GM19324 (cell line): Measurements from ENCODE around the gene AXDND1.
A peak's percentile ranks its signal among the peaks of the same experiment; 100 is the strongest.

Experiments
- ATAC-seq: cut with Tn5 transposase; IDR thresholded peaks from one replicate; pipeline ENCODE4 v1.9.1; 2021; ENCODE audit warnings: mild to moderate bottlenecking, moderate library complexity; ENCODE audit not compliant: unreplicated experiment, low FRiP score

The AXDND1 gene, protein sequence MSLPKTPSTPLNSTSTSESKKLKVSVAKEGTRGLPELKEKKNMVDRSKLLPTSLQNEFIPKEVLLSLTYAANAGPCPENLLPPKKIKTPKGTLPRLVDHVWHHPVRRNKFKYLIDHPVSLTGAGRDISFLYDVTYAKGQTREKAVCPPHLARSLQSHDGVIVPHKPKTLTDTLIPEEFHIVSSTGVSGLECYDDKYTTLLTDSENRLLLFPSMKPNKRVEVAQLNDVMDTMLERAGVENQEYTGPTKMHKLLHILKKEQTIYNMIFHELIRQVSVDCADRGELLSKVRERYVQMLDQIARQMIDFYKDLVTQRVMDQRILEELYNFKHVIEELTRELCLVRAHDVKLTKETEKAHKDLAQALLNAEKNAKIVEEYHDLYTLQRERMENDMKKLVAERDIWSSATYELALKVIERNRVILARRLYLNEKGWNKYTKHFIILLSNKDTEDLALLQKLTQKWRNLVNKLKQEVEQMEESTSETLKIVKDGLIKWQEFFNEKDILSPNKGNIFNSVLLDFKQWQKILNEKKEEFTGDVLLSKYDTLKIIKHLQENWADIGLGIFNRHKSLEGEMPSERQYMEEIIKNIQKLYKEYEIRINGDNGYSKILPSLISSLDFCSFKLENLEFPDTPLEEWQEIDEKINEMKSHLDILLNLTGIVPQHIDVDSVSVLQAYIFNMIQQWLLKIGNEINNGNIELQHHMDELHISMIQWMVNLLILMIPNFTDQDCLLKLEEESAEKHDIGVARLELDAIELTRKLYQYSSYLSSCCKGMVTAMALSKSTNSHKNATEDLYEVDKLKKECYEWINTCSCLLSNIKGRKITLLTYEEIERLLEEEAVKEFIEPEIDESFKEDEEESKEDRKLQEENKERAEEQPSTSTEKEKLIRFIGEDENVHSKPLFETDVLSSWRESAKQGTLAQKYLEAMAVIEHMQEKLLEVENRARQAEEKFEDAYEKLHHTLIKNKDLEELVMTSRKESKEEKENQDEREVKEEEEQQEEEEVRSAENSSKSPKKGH

DNA sequence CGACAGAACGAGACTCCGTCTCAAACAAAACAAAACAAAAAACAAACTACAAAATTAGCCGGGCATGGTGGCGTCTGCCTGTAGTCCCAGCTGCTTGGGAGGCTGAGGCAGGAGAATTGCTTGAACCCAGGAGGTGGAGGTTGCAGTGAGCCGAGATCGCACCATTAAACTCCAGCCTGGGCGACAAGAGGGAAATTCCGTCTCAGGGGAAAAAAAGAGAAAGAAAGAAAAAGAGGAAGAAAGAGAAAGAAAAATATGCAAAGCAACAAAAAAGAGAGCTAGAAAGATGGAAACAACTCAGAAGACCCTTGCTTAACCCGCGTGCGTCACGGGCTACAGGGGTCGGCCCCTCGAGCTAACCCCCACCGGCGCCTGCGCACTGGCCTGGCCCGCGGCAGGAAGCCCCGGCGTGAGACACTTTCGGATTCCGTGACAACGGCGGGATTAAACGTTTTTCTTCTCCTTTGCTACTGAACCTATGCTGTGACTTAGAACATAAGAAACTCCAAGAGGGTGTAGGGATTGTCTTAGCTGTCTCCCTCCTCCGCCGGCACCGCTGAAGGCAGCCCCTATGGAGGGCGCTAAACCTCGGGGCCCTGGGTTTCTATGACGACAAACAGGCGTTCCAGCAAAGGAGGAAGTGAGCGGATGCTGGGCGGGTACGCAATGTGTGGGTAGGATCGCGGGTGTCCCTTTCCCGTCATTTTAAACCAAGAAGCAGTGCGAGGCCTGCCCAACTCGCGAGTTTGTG lies at the start of gene AXDND1:
TSS of gene AXDND1 (plus strand) at position 630 of the 751 bp plus-strand sequence. CDS start 539 bp downstream, outside the sequence.
- peak; percentile 96 for ATAC-seq

DNA sequence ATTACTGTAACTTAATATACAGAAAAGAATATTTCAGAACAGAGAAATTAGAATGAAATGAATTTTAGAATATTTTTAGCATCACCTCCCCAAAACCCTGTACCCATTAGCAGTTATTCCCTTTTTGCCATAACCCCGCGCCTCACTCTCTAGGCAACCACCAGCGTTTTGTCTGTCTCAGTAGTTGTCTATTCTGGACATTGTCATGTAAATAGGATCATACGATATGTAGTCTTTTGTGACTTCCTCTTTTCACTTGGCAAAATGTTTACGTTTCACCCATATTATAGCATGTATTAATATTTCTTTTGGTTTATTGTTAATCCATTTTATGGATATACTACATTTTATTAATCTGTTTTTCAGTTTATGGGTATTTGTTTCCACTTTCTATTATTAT lies 47.3 kb upstream of the AXDND1 start:
- ATAC-seq: no peak

DNA sequence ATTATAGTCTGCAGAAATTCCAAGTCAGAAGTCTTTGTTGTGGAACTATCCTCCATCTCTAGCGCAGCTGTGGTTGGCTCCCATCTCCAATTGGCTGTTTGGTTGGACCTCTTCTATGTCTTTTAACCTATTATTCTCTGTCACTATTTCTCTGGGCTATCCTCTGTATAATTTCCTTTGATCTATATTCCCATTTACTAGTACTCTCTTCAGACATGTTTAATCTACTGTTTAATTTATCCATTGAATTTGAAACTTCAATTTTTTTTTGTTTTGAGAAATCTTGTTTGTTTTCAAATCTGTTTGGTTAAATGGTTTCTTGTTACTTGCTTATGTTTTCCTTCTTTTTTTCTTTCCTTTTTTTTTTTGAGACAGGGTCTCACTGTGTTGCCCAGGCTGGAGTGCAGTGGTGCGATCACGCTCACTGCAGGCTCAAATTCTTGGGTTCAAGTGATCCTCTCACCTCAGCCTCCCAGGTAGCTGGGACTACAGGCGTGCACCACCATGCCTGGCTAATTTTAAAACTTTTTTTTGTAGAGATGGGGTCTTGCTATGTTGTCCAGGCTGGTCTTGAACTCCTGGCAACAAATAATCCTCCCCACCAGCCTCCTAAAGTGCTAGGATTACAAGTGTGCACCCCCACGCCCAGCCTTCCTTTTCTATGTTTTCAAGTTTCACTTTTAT lies 44.1 kb upstream of the AXDND1 start:
- ATAC-seq: no peak

DNA sequence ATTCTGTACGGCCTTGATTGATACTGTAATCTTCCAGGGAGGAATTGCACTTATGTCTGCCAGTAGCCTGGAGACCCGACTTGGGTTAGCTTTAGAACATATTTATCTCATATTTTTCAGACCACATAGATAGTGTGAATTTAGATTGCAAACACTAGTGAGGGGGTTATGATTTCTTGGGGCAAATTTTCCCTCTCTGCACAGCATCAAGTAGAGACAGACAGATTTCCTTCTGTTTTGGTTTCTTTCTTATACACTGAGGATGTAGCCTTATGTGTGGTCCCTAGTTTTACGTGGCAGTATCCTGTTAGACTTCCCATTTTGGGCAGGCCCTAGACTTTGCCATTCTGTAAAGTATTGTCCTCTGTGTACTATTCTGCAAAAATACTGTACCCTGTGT lies 43.2 kb upstream of the AXDND1 start:
- ATAC-seq: no peak

DNA sequence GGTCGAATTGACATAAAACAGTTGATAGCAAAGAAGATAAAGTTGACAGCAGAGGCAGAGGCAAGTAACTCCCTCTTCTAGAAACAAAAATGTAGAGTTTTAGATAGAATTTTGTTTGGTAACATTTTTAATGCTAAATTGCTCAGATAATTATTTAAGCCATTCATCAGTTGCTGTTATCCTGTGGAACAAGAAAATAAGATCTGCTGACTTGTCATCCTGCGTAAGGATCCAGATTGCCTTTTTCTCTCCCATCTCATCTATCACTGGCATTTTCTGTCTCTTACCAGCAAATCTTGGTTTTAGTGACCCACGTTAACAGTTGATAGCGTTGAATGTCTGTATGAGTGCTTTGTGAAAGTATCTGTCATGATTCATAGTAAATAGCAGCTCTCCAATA lies 42.3 kb upstream of the AXDND1 start:
- ATAC-seq: no peak

DNA sequence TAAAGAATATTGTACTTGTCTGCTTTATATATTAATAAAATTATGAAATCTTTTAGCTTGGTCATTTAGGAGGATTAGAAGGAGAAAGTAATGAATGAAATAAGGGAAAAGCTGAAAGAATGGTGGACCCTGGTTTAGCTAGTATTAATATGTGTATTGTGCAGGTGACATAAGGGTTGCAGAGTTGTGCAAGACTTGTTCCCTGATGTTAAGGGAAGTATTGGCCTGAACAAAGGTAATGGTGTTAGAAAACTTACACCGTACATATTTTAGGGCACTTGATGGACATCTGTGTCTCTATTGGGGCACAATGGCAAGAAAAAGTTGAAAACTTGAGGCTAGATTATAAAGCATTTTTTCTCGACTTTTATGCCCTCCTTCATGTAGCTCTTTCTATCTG lies 39.9 kb upstream of the AXDND1 start:
- no peak for ATAC-seq

DNA sequence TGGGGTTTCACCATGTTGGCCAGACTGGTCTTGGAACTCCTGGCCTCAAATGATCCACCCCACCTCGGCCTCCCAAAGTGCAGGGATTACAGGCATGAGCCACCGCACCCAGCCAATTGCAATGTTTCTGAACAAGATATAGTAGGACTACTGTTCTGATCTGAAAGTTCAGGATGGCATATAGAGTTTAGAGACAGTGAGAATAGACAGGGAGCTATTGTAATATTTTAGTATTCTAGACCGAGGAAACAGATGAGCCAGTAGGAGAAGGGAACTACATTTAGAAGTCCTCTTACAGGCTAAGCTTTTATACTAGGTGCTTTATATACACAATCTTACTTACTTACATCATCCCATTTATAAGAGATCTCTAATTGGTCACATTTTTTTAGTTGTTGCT lies 39.0 kb upstream of the AXDND1 start:
- ATAC-seq: no peak

DNA sequence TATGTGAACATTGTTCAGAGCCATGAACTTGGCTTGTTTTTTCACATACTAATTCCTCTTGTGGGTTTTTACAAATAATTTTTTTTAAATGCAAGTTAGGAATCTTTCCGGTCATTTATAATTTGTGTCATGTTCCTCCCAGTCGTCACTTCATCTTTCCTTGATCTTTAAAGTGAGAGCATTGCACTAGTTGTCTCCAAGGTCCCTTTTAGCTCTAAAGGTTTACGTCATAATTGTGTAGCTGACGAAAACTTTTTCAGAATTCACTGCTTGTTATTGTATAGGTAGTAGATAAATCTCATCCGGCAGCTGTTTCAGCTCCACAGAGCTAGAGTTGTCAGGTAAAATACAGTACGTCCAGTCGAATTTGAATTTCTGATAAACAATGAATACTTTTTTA lies 38.6 kb upstream of the AXDND1 start:
- no peak for ATAC-seq

DNA sequence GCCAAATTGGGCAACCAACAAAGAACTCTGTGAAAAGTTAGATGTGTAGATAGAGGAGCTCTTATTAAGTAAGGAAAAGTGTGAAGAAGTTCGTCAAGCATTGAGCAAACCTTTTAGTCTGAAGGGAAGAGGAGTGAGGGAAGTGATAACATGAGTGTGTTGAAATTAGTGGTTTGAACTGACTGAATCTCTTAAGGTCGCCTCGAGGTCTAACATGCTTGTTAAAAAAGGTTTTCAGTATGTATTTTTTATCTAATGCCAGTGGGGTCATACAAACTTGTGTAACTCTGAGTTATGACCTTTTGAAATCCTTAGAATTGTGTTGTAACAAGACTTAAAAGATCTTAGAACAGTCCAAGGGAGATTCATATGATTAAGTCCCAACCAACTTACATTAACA lies 38.1 kb upstream of the AXDND1 start:
- ATAC-seq: no peak

DNA sequence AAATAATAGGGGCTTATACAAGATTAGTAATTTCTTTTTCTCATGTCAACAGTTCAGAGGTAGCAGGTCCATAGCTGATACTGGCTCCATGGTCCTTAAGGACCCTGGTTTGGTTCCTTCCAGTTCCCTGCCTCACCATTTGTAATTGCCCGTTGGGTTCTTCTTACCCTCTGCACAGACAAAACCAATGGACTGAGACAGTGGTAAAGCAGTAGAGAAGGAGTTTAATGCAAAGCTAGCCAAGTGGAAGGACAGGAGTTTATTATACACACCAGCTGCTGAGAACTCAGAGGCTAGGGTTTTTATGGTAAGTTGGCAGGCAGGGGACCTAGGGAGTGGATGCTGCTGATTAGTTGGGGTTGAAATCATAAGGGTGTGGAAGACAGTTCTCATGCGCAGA lies 35.9 kb upstream of the AXDND1 start:
- no peak for ATAC-seq

DNA sequence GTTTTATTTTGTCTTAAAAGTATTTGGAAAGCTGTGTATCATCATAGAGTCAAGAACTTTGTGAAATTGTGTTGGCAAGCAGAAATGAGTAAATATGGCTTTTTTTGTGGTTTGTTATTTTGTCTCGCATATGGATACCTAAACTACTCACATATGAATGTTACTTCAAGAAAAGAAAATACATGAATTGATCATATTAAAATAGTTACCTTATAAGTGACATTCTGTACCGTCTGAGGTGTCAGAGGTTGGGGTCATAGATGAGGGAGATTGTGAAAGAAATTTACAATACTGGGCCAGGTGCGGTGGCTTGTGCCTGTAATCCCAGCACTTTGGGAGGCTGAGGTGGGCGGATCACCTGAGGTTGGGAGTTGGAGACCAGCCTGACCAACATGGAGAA lies 31.3 kb upstream of the AXDND1 start:
- no peak for ATAC-seq

DNA sequence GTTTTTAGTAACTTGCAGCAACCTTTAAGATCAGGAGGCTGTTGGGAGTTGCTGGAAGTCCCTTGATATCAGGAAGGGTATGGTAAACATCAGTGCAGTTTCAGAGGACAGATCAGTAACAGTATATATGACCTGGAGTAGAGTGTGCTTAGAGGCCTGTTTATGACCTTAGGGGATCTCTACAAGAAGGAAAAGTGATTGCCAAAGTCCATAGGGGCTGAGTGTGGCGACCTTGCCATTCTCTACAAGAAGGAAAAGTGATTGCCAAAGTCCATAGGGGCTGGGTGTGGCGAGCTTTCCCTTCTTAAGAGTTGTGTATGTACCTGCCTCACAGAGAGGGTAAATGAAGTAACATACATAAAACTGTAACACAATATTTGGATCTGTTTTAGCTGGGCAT lies 28.5 kb upstream of the AXDND1 start:
- ATAC-seq: no peak

DNA sequence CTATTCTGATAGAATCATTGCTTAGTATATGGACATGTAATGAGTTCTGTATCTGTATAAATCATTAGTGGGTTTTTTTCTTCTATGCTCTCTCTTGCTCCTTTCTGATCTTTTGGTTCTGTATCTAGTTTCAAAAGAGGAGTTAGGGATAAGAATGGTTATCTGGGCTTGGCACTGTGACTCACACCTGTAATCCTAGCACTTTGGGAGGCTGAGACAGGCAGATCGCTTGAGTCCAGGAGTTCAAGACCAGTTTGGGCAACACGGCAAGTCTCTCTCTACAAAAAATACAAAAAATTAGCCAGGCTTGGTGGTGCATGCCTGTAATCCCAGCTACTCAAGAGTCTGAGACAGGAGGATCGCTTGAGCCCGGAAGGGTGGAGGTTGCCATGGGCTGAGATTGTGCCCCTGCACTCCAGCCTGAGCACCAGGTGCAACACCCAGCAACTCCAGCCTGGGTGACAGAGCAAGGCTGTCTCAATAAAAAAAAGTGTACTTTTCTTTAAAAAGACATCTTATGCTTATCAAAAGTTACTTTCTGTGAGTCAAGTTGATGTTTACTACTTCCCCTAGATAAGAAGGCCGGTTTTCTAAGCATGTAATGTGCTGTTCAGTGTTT lies 27.7 kb upstream of the AXDND1 start:
- no peak for ATAC-seq

DNA sequence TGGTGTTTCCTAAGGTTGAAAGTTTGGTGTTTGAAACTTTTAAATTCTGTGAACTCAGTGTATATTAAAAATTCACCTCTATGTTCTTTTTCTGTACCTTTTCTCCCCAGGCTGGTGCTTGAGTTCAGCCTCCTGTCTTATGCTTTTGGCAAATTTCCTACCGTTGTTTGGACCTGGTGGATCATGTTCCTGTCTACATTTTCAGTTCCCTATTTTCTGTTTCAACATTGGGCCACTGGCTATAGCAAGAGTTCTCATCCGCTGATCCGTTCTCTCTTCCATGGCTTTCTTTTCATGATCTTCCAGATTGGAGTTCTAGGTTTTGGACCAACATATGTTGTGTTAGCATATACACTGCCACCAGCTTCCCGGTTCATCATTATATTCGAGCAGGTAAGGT lies 24.9 kb upstream of the AXDND1 start:
- ATAC-seq: no peak

DNA sequence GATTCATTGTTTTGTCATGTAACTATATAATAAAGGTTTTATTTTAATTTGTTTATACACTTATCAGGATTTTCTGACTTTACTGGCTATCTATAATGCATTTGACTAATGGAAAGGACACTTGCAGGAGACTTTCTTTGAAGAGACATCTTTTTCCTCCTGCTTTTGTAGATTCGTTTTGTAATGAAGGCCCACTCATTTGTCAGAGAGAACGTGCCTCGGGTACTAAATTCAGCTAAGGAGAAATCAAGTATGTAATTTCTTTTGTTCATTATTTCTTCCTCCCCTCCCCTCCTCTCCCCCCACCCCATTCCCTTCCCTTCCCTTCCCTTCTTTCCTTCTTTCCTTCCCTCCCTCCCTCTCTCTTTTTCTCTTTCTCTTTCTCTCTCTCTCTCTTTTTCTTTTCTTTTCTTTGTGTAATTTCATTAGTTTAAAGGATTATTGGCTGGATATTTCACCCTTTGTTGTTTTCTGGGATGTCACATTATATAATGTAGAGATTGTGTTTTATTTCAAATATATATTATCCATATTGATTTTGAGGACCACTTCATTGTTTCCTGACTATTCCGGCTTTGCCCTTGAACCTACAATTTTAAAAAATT lies 23.7 kb upstream of the AXDND1 start:
- ATAC-seq: no peak

DNA sequence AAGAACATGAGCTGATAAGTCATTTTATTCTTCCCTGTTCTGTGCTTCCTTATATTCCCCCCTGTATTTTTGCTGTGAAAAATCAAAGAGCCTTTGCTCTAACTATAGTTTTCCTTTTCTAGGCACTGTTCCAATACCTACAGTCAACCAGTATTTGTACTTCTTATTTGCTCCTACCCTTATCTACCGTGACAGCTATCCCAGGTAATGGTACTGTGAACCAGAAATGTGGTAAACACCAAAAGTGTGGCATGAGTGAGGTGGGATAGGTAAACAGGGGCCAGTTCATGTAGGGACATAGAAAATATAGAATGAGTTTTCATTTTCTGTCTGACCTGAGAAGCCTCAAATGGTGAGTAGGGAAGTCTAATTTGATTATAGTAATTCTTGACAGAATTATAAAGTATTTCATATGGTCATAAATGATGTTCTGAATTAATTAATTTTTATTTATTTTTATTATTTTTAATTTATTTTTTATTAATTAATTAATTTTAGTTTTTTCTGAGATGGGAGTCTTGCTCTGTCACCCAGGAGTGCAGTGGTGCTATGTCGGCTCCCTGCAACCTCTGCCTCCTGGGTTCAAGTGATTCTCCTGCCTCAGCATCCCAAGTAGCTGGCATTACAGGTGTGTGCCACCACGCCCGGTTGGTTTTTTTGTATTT lies 22.9 kb upstream of the AXDND1 start:
- ATAC-seq: no peak

DNA sequence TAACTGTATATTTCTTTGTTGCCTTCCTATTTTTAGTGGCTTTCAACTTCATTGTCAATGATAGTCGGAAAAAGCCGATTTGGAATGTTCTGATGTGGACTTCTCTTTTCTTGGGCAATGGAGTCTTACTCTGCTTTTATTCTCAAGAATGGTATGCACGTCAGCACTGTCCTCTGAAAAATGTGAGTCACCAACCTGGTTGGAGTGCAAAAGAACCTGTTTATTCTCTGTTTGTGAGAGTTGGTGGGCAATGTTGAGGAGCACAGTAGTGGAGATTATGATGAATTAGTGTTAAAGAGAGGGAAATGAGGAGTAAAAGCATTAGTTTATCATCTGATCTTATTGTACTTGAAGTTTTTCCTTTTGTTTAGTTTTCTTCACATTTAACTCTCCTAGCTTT lies 14.5 kb upstream of the AXDND1 start:
- no peak for ATAC-seq

DNA sequence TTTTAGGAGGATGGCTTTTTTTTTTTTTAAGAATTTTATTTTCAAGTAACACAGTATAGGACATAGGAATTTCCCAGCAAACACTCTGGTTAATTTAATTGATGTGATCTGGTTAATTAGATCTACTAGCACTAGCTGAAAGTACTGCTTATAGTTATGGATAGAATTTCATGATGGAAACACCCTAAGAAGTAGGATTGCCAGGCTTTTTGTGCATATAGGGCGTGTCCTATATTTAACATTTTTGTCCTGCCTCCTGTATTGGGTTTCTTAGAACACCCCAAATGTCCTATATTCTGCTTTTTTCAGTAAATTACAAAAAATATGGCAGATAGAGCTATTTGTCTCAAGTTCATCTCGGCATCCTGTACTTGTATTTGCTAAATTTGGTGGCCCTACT lies 13.5 kb upstream of the AXDND1 start:
- no peak for ATAC-seq

DNA sequence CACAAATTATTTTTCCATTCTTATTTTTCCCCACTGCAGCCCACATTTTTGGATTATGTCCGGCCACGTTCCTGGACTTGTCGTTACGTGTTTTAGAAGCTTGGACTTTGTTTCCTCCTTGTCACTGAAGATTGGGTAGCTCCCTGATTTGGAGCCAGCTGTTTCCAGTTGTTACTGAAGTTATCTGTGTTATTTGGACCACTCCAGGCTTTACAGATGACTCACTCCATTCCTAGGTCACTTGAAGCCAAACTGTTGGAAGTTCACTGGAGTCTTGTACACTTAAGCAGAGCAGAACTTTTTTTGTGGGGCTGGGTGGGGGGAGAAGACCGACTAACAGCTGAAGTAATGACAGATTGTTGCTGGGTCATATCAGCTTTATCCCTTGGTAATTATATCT lies 12.2 kb upstream of the AXDND1 start:
- ATAC-seq: no peak
